Stimulated activated CD4-positive, alpha-beta T cell treated with anti-CD3 and anti-CD28 coated beads, Interleukin-12 subunit alpha, Interleukin-12 subunit beta, amount 100 ng/mL, for 4 hours (primary cell): Measurements from ENCODE around the gene BPIFA1.
A peak's percentile ranks its signal among the peaks of the same experiment; 100 is the strongest.

ENCODE experiments used
- DNase-seq: peaks from one replicate; pipeline ENCODE4 v3.0.0-alpha.2; 2020

Gene BPIFA1

DNA sequence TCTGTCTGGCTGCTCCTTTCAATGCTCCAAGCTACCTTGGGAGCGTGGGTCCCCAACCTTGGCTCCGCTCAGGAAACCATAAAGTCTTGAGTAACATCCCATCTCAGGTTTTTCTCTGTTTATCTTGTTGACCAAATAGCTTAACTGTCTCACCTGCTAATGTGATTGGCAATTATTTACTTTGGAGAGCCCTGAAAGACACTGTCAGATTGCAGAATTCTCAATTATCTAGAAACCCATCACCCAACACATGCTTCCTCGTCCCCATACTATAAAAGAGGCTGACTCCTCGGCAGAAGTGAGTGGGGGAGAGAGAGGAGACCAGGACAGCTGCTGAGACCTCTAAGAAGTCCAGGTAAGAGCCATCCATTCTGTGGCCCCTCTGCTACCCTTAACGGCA, at the start of gene BPIFA1:
Gene BPIFA1 (plus strand): TSS at position 301 of the 400 bp plus-strand sequence. CDS start 1,716 bp downstream, outside the sequence.
- DNase-seq: no peak

DNA sequence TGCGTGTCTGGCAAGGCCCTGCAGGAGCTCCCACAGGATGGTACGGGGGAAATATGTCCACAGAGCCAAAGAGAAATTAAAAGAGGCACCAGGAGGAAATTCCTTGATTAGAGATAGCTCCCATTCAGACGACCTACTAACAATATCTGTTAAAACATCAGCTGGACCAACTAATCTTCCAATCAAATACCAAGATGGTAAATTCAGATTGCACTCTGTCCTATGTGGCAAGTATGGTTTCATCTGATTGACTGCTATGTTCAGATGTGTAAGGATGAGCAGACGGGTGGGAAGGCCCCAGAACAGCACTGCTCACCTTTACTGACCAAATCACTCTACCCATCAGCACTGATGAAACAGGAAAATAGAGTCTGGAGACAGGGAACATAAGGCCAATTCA, 48.3 kb upstream of the BPIFA1 start:
- DNase-seq: no peak

DNA sequence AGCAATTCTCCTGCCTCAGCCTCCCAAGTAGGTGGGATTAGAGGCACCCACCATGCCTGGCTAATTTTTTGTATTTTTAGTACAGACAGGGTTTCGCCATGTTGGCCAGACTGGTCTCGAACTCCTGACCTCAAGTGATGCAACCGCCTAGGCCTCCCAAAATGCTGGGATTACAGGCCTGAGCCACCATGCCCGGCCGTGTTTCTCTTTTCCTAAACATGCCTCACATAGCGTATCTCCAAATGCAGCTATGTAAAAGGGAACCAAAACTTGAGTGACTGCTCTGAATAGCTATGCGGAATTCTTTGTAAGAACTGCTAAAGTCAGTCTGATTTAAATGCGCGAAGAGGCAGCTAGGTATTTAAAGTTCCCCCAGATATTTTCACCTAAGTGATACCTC, 47.4 kb upstream of the BPIFA1 start:
- DNase-seq: no peak

DNA sequence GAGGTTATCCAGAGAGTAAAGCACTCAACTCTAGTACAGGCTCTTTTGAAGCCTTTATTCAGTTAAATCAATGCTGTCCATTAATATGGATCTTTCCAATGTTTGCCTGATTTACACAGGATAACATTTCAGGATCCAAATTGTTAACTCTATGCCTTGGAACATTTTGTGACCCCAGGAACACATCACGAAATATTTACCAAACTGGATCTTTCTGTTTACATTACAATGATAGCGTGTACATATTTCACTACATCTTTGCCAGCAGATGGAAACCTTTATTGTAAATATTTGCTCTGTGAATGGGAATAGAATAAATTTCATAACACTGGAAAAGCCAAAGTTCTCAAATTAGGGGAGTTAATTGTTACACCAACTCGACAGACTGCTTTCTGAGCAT, 44.3 kb upstream of the BPIFA1 start:
- no peak for DNase-seq

DNA sequence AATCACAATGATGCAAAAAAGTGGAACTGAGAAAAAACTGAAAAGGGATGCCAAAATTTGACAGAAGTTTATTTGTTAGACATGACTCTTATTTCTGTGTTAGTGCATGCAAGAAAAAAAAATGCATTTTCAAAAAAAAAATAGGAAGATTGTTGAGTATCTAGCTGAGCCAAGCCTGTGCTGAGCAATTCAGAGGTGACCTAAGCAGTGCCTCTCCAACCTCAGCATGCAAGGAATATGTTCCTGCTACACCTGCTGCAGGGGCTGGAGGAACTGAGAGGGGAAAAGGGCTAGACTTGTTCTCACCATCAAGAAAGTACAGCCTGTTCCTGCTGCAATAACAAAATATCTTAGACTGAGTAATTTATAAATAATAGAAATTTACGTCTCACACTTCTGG, 43.8 kb upstream of the BPIFA1 start:
- no peak for DNase-seq

DNA sequence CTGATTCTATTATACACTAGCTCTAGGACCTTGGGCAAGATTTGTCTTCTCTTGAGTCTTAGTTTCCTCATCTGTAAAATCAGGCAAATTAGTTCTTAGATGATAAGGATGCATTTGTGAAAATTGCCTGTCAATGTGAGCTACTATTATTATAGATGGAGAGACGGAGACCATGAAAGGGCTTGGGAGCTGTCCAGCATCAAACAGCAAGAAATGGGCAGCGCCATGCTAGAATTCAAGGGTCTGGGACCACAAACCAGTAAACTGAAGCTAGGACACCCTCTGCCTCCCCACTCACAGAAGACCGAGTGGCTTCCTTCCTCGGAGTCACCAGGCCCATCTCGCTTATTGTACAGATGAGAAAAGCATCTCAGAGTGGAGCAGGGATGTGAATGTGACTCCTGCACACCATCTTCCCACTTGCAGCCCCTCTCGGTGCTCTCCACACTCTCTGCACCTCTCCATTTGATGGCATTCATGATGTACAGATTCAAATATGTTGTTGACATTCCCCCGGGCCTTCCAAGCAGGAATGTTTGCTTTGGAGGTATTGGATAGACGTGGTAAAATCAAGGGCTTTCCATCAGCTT, 42.8 kb upstream of the BPIFA1 start:
- no peak for DNase-seq

DNA sequence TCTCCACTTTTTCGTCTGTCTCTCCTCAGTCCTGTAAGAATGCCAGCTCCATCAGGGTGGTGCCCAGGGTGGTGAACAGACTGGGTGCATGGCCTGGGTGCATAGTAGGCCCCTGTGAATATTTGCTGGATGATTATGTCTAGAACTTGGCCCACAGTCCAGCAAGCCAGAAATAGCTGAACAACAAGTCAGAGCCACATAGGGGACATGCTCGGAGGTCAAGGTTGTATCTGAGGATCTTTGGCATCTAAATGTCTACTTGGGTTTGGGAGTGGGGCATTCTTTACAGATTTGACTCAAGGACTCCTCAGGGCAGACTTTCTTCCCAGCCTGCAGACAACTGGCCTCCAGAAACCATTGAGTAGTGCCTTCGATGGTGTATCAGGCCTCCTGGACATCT, 36.8 kb upstream of the BPIFA1 start:
- no peak for DNase-seq

DNA sequence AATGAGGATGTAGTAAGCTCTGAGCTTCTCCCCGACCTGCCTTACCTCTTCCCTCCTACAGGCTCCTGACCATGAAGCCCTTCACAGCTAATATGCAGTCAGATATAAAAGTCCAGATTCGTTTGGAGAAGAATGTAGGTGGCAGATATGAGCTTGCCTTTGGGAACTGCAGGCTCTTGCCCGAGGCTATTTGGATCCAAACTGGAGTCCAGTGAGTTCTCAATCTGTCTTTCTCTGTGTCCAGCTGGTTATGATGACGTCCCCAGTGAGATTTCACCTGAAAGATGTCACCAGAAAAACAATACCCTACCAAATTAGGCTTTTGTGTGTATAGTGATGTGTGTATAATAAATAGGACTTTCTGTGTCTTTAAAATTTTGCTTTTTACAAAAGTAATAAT, 33.3 kb upstream of the BPIFA1 start:
- DNase-seq: no peak

DNA sequence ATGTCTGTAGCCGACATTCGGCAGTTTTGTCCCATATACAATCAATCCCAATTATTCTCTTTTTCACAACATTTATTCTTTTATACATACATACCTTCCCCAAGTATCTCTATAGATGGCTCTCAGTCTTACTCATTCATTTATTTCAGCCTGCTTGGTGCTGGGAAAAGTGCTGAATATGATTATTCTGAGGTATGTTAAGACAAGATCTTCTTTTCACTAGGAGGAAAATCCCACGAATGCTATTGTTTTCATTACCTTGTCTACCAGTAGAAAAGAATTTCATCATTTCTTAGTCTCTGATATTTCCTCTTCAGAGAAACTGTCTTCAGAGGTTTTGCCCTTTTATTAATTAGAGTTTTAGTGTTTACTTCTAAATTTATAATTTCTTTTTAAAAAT, 32.4 kb upstream of the BPIFA1 start:
- DNase-seq: no peak

DNA sequence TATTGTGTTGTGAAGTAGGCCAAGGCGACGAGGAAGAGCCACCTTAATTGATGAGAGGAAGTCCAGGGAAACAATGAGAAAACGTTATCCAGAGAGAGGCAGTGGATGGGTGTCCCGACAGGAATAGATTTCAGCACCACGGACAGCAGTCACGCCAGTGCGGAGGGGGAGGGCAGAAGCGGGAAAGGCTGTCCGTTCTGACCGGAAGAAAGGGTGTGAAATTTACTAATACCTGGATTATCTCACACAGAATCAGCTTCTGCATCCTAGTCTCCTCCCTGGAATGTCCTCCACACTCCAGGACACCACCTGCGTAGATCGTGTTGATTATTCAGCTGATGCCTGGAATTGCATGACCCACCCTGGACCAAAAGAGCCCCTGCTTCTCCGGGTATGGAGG, 26.0 kb upstream of the BPIFA1 start:
- peak; percentile 36 for DNase-seq

DNA sequence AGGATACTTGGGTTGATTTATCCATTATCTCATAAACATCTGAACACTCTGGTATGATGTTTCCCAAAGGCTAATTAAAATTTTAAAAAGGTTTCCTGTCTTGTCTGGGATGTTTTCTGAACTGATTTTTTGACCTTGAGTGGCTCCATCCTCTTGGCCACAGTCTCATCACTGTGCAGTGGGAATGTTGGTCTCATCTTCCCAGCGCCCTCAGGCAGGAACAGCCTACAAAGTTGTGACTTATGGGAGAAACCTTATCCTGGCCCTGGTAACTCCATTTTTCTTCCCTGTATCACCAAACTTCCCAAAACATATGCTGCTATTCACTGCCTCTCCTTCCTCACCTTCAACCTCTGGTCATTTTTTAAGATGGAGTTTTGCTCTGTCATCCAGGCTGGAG, 25.4 kb upstream of the BPIFA1 start:
- DNase-seq: no peak

DNA sequence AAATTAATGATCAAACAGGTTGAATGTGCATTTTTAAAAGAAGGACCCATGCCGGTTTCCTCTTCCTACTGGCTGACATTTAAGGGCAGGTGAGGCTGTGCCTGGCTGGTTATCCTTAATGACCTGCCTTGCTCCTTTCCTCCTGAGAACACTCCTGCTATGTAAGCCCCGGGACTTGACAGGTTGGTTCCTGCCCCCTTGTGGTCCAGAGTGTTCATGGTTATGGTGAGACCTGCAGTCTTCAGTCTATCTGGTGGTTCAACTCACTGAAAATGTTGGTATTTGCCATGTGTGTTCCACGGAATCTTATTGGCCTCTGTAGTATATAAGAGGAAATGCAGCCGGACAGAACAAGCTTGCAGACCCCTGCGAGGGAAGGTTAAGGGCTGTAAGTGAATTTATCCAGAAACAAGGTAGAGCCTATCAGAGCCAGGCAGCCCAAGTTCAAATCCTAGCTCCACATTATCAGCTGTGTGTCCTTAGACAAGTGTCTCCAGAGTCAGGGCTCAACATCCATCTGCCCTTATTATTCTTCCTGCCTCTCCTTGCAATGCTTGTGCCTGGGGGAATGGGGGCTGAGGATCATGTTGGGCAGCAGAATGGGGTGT, 23.9 kb upstream of the BPIFA1 start:
- DNase-seq: peak; percentile 7

DNA sequence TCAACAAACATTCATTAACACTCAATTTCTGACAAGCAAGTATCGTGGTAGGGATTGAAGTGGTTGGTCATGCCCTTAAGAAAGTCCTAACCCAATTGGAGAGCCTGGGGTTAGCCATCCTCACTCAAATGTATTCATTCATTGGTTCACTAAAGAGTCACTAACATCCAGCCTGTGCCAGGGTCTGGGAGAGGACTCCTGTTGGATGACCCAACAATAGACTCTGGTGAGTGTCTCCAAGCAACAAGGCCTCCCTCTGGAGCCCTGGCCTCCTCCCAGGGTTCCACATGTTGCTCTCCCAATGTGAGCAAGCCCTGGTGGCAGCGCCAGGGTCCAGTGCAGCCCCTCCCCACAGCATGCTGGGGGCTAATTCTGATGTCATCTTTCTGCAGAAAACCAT, 18.7 kb upstream of the BPIFA1 start, which contains the start of gene BPIFA3:
Gene BPIFA3 (plus strand): TSS at position 301 of the 400 bp plus-strand sequence. CDS start 185 bp downstream, outside the sequence.
- no peak for DNase-seq

DNA sequence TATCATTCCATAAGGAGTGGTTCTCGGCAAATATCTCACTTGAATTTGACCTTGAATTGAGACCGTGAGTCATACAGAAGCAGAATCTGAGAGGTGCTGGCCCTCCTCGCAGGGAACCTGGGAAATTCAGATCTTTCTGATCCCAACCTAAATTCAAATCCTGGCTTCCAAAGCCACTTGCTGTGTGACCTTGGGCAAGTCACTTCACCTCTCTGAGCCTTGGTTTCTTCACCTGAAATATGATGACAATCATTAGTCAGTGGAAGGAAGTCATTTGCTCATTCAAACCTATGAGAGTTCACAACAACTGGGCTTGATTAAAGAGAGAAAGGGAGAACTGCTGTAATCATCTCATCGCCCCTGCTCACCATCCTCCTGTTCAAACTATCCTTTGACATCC, 11.4 kb upstream of the BPIFA1 start:
- no peak for DNase-seq

DNA sequence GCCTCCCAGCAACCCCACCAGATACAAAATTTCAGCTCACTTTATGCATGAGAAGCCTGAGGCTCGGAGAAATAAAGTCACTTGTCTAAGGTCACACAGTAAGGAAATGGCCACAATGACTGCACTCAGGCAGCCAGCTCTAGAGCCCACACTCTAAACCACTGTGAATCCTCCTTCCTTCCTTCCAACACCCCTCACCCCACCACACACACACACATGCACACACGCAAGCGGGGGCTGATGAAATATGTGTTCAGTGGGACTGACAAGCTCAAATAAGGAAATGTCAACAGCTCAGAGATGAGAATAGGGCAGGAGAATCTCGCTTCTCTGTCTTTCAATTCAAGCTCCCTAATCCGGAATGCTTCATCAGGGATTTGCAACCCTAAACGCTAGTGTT, 6.0 kb upstream of the BPIFA1 start:
- no peak for DNase-seq

DNA sequence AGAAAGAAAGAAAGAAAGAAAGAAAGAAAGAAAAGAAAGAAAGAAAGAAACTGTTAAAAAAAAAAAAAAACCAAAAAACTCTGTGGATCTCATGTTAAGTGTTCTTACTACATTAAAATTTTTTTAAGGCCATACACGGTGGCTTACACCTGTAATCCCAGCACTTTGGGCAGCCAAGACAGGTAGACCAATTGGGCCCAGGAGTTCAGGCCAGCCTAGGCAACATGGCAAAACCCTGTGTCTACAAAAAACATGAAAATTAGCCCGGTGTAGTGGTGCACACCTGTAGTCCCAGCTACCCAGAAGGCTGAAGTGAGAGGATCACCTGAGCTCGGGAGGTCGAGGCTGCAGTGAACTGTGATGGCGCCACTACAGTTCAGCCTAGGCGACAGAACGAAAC, 4.6 kb upstream of the BPIFA1 start:
- no peak for DNase-seq

DNA sequence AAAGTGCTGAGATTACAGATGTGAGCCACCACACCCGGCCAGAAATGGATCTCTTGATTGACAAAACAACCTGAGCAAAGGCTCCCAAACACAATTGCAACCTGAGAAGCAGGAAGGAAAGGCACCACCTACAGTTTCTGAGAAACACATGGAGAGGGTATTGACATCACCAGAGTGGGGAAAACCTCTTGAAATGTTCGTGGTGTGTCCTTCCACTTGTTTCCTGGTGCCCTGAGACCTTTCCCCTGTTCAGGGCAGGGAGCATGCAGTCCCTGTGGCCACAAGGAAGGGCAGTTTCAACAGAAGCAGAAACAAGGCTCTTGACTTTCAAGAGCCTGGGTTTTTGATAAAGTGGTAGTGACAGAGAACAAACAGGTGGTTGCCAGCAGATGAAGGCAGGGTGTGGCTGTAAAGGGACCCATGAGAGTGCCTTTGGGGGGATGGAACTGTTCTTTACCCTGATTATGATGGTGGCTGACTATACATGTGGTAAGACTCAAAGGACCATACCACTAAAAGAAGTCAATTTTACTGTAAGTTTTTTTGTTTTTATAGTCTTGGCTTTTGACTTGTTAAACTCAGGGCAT, 3.2 kb upstream of the BPIFA1 start:
- DNase-seq: no peak

DNA sequence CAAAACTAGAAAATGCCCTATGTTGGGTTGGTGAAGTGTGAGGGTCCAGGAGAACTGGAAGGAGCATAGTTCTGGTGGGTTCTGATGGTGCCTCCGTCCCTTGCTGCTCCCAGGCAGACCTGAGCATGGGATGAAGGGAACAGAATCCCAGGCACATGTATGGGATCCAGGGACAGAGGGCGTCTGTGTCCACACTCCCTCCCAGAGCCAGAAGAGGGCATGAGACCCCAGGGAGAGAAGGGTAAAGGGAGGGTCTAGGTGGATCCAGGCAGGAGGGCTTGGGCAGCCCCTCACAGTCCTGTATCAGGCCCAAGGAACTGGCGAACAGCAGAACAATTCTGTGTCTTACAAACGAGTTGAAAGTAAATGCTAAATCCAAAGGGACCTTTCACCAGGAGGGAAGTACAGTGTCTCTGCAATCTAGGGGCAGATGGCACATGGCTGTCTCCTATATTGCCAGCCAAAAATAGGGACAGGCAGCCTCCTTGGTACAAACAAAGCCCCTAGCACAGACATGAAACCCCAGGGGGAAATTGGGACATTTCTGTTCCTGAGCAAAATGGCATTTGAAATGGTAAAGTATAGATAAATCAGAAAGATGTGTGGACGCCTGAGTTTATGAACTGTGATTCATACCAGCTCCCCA, 2.5 kb upstream of the BPIFA1 start:
- DNase-seq: no peak

DNA sequence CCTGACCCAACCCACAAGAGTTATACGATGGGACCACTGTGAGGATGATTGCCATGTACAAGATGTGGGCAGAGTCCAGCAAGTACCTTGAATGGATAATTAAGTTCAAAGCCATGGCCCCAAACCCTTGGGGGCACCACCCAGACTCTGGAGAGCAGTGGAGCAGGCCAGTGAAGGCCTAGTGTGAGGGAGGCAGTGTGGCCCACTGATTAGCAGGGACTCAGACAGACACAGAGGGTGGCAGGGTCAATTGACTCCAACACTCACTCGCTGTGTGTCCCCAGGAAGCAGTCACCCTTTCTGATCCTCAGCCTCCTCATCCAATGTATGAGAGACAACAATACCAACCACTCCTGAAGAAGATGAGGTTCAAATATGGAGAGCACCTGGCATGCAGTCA, 1.7 kb upstream of the BPIFA1 start:
- no peak for DNase-seq

DNA sequence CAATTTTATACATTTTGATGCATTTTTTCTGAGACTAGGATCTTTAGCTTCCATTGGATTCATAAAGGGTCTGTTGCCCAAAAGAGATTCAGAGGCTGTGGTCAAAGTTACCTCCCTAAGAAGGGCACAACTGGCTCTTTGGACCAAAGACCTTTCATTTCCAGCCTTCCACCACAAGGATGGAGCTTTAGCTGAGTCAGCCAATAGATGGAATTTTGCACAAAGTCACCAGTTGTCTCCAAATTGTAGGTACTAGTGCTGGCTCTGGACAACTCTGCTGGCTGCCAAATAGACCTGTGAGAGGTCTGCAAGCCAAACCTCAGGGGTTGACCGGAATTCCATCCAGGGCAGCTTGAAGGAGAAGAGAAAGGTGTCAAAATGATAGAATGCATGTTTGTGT, 555 bp downstream of the BPIFA1 start:
- no peak for DNase-seq

DNA sequence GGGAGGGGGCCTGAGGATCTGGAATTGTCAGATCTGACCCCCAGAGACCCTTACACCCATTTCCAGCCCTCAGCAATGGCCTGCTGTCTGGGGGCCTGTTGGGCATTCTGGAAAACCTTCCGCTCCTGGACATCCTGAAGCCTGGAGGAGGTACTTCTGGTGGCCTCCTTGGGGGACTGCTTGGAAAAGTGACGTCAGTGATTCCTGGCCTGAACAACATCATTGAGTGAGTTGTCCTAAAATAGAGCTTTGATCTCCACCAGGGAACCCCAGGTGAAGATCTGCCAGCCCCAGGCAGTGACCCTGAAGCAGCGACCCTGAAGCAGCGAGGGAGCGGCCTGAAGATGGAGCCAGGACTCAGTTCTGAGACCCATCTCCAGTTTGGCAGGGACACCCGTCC, 2.2 kb downstream of the BPIFA1 start:
- no peak for DNase-seq

DNA sequence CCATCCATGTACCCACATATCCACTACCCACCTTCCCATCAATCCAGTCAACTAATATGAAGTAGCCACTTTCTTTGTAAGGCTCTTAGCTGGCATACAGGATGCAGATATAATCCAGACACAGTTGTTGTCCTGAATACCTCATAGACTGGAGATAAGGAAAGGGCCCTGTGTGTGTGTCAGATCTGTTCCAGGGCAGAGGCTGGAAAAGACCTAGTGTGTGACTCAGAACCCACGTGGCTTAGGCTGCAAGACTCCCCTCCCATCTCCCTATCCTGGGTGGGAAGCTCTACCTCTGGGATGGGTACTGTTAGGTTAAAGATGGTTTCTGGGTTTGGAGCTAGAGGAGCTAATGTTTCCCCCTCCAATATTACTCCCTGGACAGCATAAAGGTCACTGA, 3.6 kb downstream of the BPIFA1 start:
- no peak for DNase-seq

DNA sequence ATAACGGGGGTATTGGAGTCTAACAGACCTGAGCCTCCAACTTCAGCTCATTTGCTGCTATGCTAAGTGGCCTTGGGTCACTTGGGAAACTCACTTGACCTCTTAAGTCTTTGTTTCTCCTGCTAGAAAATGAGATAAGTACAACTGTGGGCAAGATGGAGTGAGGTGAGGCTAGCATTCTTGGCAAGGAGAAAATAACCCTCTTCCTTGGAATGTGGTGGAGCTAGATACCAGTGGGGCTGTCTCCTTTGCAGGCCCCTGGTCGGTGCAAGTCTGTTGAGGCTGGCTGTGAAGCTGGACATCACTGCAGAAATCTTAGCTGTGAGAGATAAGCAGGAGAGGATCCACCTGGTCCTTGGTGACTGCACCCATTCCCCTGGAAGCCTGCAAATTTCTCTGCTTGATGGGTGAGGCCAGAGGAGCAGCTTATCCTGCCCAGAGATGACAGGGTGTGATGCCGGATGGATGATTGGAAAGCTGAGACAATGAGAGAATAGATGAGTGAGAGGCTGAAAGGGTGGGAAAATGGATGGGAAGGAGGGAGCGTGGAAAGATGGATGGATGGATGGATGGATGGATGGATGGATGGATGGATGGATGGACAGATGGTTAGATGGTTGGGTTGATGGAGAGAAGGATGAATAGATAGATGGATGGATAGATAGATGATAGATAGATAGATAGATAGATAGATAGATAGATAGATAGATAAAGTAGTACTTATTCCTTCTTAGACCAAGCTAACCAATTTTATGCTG, 4.4 kb downstream of the BPIFA1 start:
- DNase-seq: no peak

DNA sequence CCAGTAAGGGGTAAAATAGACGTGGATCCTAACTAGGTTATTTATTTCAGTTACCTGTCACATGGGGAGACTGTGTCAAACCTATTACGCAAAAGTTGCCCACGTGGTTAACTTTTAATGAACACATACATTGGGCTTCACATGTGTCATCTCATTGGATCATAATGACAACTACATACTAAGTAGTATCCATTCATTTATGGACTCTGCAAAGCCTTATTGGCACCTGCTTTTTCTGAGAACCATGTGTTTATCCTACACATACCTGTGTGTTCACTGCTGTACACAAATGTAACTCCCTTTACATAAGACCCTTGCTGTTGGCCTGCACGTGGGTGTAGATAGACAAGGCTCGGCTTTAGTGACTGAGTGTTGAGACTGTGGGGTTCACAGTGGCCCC, 5.1 kb downstream of the BPIFA1 start:
- no peak for DNase-seq
